Measurements from ENCODE around the gene CCNH. TPM values are rescaled to one million over a fixed set of nuclear protein-coding genes. Genes with fewer than 3 reads are reported as not detected.

Gene CCNH
- total RNA-seq, 1 donor: 84.6 TPM

- no peak overlapping the region for H3K4me3 ChIP-seq (ENCODE audit: low read depth, low read length)
- no peak for TF ChIP-seq CTCF (IDR thresholded peaks at IDR 0.05; ENCODE audit: insufficient read depth, low read length)
- DNase-seq (ENCODE audit: low read depth): no peak
These were observed 52.6 kb downstream of the CCNH start for GRCh38 chr5:87360132-87360531.

- DNase-seq (ENCODE audit: low read depth): no peak
- no peak for TF ChIP-seq CTCF (IDR thresholded peaks at IDR 0.05; ENCODE audit: insufficient read depth, low read length)
- H3K4me3 ChIP-seq (ENCODE audit: low read depth, low read length): no peak overlapping the region
These were observed 53.6 kb downstream of the CCNH start for GRCh38 chr5:87359106-87359505.

GRCh38 chr5:87354496-87354895 is 58.2 kb downstream of the CCNH start:
- no peak overlapping the region for H3K4me3 ChIP-seq (ENCODE audit: low read depth, low read length)
- TF ChIP-seq CTCF (IDR thresholded peaks at IDR 0.05; ENCODE audit: insufficient read depth, low read length): no peak
- DNase-seq (ENCODE audit: low read depth): no peak

- no peak overlapping the region for H3K4me3 ChIP-seq (ENCODE audit: low read depth, low read length)
- no peak for TF ChIP-seq CTCF (IDR thresholded peaks at IDR 0.05; ENCODE audit: insufficient read depth, low read length)
- DNase-seq (ENCODE audit: low read depth): no peak
These were observed 64.9 kb downstream of the CCNH start for GRCh38 chr5:87347841-87348240.

GRCh38 chr5:87347272-87347671 is 65.5 kb downstream of the CCNH start:
- no peak overlapping the region for H3K4me3 ChIP-seq (ENCODE audit: low read depth, low read length)
- DNase-seq (ENCODE audit: low read depth): no peak
- TF ChIP-seq CTCF (IDR thresholded peaks at IDR 0.05; ENCODE audit: insufficient read depth, low read length): no peak

Small RNAs within 50 kb of the gene (small RNA-seq; reads per million reads assigned to genes)
- gene RNU6-727P: not detected

Other genes with a start within 250 kb of the CCNH start
- gene RASA1, start 145.0 kb downstream of the CCNH start, total RNA-seq (ENCODE audit: low replicate concordance): 31.0 and 46.2 TPM in 2 replicates